ENCODE measurements around the gene SH3RF3.

DNA sequence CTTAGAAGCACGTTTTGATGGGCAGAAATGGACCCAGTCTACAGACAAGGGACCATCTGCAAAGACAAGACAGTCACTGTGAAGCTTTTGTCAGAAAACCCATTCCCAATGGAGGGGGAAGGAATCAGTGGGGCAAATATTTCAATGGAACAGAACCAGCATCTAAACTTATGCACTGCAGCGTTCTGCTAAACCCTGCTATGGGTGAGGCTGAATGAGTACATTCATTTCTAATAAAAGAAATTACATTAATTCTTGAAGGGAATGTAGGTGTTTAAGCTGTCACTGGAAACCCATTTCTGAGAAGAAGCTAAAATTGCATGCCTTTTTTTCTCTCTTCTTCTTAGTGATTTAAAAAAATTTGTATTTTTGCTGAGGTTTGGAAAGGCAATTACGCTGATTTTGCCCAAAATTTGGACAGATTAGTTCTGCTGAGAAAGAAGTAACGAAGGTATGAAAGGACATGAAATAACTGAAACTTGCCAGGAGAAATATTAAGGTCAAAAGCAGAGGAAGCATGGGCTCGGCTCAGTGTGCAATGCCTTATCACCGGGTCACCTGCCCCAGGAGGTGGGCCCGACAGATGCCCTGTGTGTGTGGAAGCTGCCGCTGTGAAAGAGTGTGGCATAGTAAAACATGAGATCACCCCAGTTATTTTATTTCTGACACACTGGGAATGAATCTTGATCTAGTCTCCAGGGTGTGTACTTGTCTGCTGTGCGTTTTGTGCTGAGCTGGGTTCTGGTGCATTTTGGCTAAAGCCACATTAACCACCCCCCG, 24.2 kb downstream of the SH3RF3 start:
- TF ChIP-seq POLR2A (IDR thresholded peaks at IDR 0.05; ENCODE audit: low read depth, low read length), result no peak
- TF ChIP-seq POLR2AphosphoS5 (IDR thresholded peaks at IDR 0.05; ENCODE audit: low read depth, low read length), result no peak
- TF ChIP-seq TAF1 (IDR thresholded peaks at IDR 0.05; ENCODE audit: low read depth, low read length), result no peak
